ENCODE measurements around the gene TPRX1.

DNA sequence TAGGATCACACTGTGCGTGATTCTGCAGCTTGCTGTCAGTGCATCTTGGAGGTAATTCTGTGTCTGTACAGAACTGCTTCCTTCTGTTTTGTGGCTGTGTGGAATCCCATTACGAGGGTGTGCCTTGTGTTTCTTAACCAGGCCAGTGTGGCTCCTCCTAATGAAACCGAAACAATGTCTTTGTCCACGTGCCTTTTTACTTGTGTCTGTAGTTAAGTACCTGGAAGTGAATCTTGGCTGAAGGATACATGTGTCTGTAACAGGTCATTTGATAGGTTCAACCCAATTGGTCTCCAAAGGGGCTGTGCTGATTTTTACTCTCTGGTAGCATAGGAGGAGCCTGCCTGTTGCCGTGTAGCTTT is 45.9 kb downstream of the TPRX1 start:
- TF ChIP-seq, protein P1, sequence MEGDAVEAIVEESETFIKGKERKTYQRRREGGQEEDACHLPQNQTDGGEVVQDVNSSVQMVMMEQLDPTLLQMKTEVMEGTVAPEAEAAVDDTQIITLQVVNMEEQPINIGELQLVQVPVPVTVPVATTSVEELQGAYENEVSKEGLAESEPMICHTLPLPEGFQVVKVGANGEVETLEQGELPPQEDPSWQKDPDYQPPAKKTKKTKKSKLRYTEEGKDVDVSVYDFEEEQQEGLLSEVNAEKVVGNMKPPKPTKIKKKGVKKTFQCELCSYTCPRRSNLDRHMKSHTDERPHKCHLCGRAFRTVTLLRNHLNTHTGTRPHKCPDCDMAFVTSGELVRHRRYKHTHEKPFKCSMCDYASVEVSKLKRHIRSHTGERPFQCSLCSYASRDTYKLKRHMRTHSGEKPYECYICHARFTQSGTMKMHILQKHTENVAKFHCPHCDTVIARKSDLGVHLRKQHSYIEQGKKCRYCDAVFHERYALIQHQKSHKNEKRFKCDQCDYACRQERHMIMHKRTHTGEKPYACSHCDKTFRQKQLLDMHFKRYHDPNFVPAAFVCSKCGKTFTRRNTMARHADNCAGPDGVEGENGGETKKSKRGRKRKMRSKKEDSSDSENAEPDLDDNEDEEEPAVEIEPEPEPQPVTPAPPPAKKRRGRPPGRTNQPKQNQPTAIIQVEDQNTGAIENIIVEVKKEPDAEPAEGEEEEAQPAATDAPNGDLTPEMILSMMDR (IDR thresholded peaks at IDR 0.05) = no peak
- TF ChIP-seq POLR2A (IDR thresholded peaks at IDR 0.05) = no peak

Data from thyroid gland (tissue), 4 donors.